ENCODE results near the gene STMN3. TPM values are rescaled to one million over a fixed set of nuclear protein-coding genes. Genes with fewer than 3 reads are reported as not detected.

The STMN3 gene
- total and polyA plus RNA-seq, 2 donors from 2014 or later: 20.6 to 84.9 TPM

- no peaks in the 10 kb centered on the region for H3K9me3 ChIP-seq (ENCODE audit: control insufficient read depth in 2 of 3, insufficient read depth in 1 of 3, low read length in 3 of 3)
- TF ChIP-seq CTCF (IDR thresholded peaks at IDR 0.05; ENCODE audit: borderline replicate concordance, extremely low read depth, insufficient read depth): no peak
- FAIRE-seq: no peak
- peaks cover 0 to 14% (median 0%) of the 10 kb centered on the region in 3 donors for H3K4me1 ChIP-seq (ENCODE audit: control insufficient read depth in 2 of 3, insufficient read depth in 2 of 3, low read depth in 1 of 3, low read length in 3 of 3)
- peak in 1 of 5 donors; percentile 78 for DNase-seq
- intact Hi-C loops (cut with DNase I): no loop called here
- no peak overlapping the region for H3K4me3 ChIP-seq (ENCODE audit: low read length in 3 of 3)
- no peaks in the 10 kb centered on the region for H3K36me3 ChIP-seq (ENCODE audit: control insufficient read depth in 2 of 3, insufficient read depth in 3 of 3, low read length in 3 of 3)
- H3K27me3 ChIP-seq (ENCODE audit: control insufficient read depth, insufficient read depth, low read length): no peaks in the 10 kb centered on the region
- H3K9ac ChIP-seq (ENCODE audit: low read length in 3 of 3): no peak overlapping the region
- no peak overlapping the region for H3K27ac ChIP-seq (ENCODE audit: low read depth in 2 of 2, low read length in 2 of 2)
Observed at GRCh38 chr20:63695424-63696305, 42.4 kb upstream of the STMN3 start.

- H3K4me1 ChIP-seq (ENCODE audit: control insufficient read depth in 2 of 3, insufficient read depth in 2 of 3, low read depth in 1 of 3, low read length in 3 of 3): peaks cover 0 to 14% (median 0%) of the 10 kb centered on the region in 3 donors
- H3K36me3 ChIP-seq (ENCODE audit: control insufficient read depth in 2 of 3, insufficient read depth in 3 of 3, low read length in 3 of 3): no peaks in the 10 kb centered on the region
- H3K9ac ChIP-seq (ENCODE audit: low read length in 3 of 3): no peak overlapping the region
Observed at GRCh38 chr20:63694584-63695423, 41.6 kb upstream of the STMN3 start.

More at GRCh38 chr20:63694584-63695423, 41.6 kb upstream of the STMN3 start:
- DNase-seq (peak in 2 of 5 donors; percentile 40 to 82), FAIRE-seq (no peak)
- TF ChIP-seq CTCF (IDR thresholded peaks at IDR 0.05; ENCODE audit: borderline replicate concordance, extremely low read depth, insufficient read depth): no peak
- intact Hi-C loops (cut with DNase I): no loop called here
- no peak overlapping the region for H3K27ac ChIP-seq (ENCODE audit: low read depth in 2 of 2, low read length in 2 of 2)
- H3K27me3 ChIP-seq (ENCODE audit: control insufficient read depth, insufficient read depth, low read length): no peaks in the 10 kb centered on the region
- H3K9me3 ChIP-seq (ENCODE audit: control insufficient read depth in 2 of 3, insufficient read depth in 1 of 3, low read length in 3 of 3): no peaks in the 10 kb centered on the region
- H3K4me3 ChIP-seq (ENCODE audit: low read length in 3 of 3): no peak overlapping the region

Measured in kidney (tissue), 14 donors.